Hepatocyte (in vitro differentiated cells): ENCODE data around the gene SORBS2.

Source experiments
- CTCF ChIP-seq: fragments of 200-600 bp; sonication (generic); IDR thresholded peaks from 2 replicates; pipeline ENCODE4 v1.5.1; 2016; ENCODE audit warnings: antibody characterized with exemption, mild to moderate bottlenecking; ENCODE audit not compliant: poor library complexity
- EZH2 ChIP-seq: fragments of 200-600 bp; sonication (generic); IDR thresholded peaks from 2 replicates; pipeline ENCODE4 v1.6.1; 2016; ENCODE audit warnings: antibody characterized with exemption, mild to moderate bottlenecking, borderline replicate concordance
- EZH2phosphoT487 ChIP-seq: fragments of 200-600 bp; sonication (generic); IDR thresholded peaks from one replicate; pipeline ENCODE4 v1.6.1; 2018; ENCODE audit warnings: antibody characterized with exemption, mild to moderate bottlenecking, low read depth, moderate library complexity; ENCODE audit not compliant: unreplicated experiment, severe bottlenecking

GRCh38 chr4:185767528-185767927, 44.5 kb downstream of the SORBS2 start:
- TF ChIP-seq EZH2 (no peak), CTCF (no peak), EZH2phosphoT487 (no peak)
